Thyroid gland (tissue), 4 donors: ENCODE data around the gene COL9A1. TPM values are rescaled to one million over a fixed set of nuclear protein-coding genes. Genes with fewer than 3 reads are reported as not detected.

Experiments used
- DNase-seq, 2 donors: peaks; one replicate each; pipeline ENCODE4 v3.0.0-alpha.2; 2019
- H3K27ac ChIP-seq, 3 donors: fragments of 200-600 bp; sonication (generic); 1 replicate in 2 of 3; 2 replicates in 1 of 3; pipeline ENCODE4 v1.5.1; 2016 to 2019; ENCODE audit warnings: mild to moderate bottlenecking in 1 of 3, moderate library complexity in 1 of 3
- H3K27me3 ChIP-seq: fragments of 200-600 bp; sonication (generic); one replicate; pipeline ENCODE4 v1.5.1; 2019
- H3K36me3 ChIP-seq, 2 donors: fragments of 200-600 bp; sonication (generic); one replicate each; pipeline ENCODE4 v1.5.1; 2016 to 2019
- H3K4me1 ChIP-seq, 2 donors: fragments of 200-600 bp; sonication (generic); one replicate each; pipeline ENCODE4 v1.5.1; 2017 to 2019
- H3K4me3 ChIP-seq, 3 donors: fragments of 200-600 bp; sonication (generic); replicated peaks in 1 of 3; 1 replicate in 2 of 3; 2 replicates in 1 of 3; pipeline ENCODE4 v1.5.1; 2016; ENCODE audit warnings: mild to moderate bottlenecking in 1 of 3
- H3K9me3 ChIP-seq: fragments of 200-600 bp; sonication (generic); one replicate; pipeline ENCODE4 v1.5.1; 2017
- CTCF ChIP-seq, 6 experiments: fragments of 200-600 bp in 3 of 6; fragments of 450-650 bp in 3 of 6; sonication (generic) in 3 of 6; IDR thresholded peaks; one replicate each; pipeline ENCODE4 v1.5.1; 2016 to 2019; ENCODE audit warnings: antibody characterized with exemption in 6 of 6, mild to moderate bottlenecking in 2 of 6, inconsistent platforms in 1 of 6, moderate library complexity in 1 of 6
- POLR2A ChIP-seq, 2 donors: fragments of 450-650 bp; IDR thresholded peaks; one replicate each; pipeline ENCODE4 v1.6.1; 2017; ENCODE audit warnings: antibody characterized with exemption in 2 of 2, mild to moderate bottlenecking in 2 of 2, moderate library complexity in 1 of 2
- WGBS, 2 donors: methylation state at CpG; one replicate each; pipeline ENCODE4 v1.1.5; 2017; 5-methylcytosine and 5-hydroxymethylcytosine counted together
- intact Hi-C: fragments of 100-400 bp; cut with DNase I; formaldehyde crosslinking; loops from one replicate; pipeline ENCODE4 v1.15.1; 2023
- total RNA-seq, 4 donors: library from RNA; depleted of rRNA; stranded (reverse); fragments of >200 nt; gene quantifications; one replicate each; pipeline ENCODE4 v1.2.3, GENCODE V29; 2016

Gene COL9A1
- total RNA-seq, 4 donors from 2014 or later, result 0.33 TPM; not detected in 2

DNA sequence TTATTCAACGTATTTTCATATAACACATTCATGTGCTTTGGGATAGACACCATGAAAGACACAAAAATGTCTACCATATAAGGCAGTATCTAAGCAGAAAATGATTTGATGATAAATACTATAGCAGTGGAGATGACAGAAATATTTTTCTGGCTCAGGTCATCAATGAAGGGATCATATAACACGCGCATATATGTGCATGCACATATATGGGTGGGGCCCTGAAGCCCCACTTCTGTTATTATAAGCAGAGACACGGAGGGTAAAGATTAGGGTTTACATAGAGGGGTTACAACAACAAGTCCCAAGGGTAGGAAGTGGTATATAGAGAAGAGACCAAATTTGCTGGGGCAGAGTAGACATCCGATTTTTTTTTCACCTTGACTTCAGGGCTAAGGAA, 16.0 kb downstream of the COL9A1 start:
- no peak overlapping the region for H3K4me3 ChIP-seq
- H3K4me1 ChIP-seq, result peaks cover 0 to 7% of the 10 kb centered on the region in 2 donors
- H3K27me3 ChIP-seq, result peaks cover 8% of the 10 kb centered on the region
- DNase-seq, result no peak
- intact Hi-C loops, result no loop called here
- WGBS, 2 donors, result 77 to 81% methylated on average over 5 of the region's 5 CpGs
- no peaks in the 10 kb centered on the region for H3K36me3 ChIP-seq
- no peak overlapping the region for H3K27ac ChIP-seq
- TF ChIP-seq CTCF (IDR thresholded peaks at IDR 0.05) (no peak), POLR2A (IDR thresholded peaks at IDR 0.05) (no peak)
- no peaks in the 10 kb centered on the region for H3K9me3 ChIP-seq

DNA sequence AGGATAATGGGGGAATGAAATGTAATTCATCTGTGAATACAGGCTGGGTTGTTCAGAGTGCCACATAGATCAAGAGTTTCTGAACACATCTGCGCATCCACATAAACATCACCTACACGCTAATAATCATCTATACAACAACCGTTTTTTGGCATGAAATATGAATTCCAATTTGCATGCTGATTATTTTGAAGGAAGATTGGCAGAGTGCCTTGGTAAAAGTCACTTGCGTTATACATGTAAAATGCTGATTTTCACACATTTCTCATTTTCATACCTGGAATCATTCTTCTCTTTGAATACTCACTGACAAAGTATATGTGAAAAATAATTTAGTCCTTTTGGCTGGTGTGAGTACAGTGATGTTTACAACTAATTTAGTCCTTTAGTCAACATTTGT, 17.7 kb downstream of the COL9A1 start:
- intact Hi-C loops, result no loop called here
- 90 to 94% methylated on average over 4 of the region's 4 CpGs for WGBS, 2 donors
- no peak overlapping the region for H3K27ac ChIP-seq
- no peaks in the 10 kb centered on the region for H3K9me3 ChIP-seq
- H3K4me1 ChIP-seq, result peaks cover 0 to 7% of the 10 kb centered on the region in 2 donors
- no peak for DNase-seq
- no peak for TF ChIP-seq CTCF (IDR thresholded peaks at IDR 0.05)
- TF ChIP-seq POLR2A (IDR thresholded peaks at IDR 0.05), result no peak
- no peak overlapping the region for H3K4me3 ChIP-seq
- peaks cover 8% of the 10 kb centered on the region for H3K27me3 ChIP-seq
- H3K36me3 ChIP-seq, result no peaks in the 10 kb centered on the region

GRCh38 chr6:70282919-70283461, 19.9 kb downstream of the COL9A1 start:
- Histone ChIP-seq H3K4me3 (no peak overlapping the region), H3K27me3 (peaks cover 8% of the 10 kb centered on the region), H3K9me3 (no peaks in the 10 kb centered on the region), H3K27ac (no peak overlapping the region), H3K4me1 (peaks cover 0 to 7% of the 10 kb centered on the region in 2 donors), H3K36me3 (no peaks in the 10 kb centered on the region)
- DNase-seq, result no peak
- intact Hi-C loops, result no loop called here
- 3 to 5% methylated on average over 20 to 31 of the region's 31 CpGs for WGBS, 2 donors
- TF ChIP-seq CTCF (IDR thresholded peaks at IDR 0.05) (no peak), POLR2A (IDR thresholded peaks at IDR 0.05) (no peak)

GRCh38 chr6:70282312-70282918, 20.5 kb downstream of the COL9A1 start:
- Histone ChIP-seq H3K9me3 (no peaks in the 10 kb centered on the region), H3K27me3 (peaks cover 8% of the 10 kb centered on the region), H3K4me3 (no peak overlapping the region), H3K4me1 (peaks cover 0 to 7% of the 10 kb centered on the region in 2 donors), H3K27ac (no peak overlapping the region), H3K36me3 (no peaks in the 10 kb centered on the region)
- intact Hi-C loops, result no loop called here
- DNase-seq, result no peak
- WGBS, 2 donors, result 1 to 4% methylated on average over 25 to 36 of the region's 39 CpGs
- TF ChIP-seq CTCF (IDR thresholded peaks at IDR 0.05) (no peak), POLR2A (IDR thresholded peaks at IDR 0.05) (no peak)

- WGBS, 2 donors, result 42 to 53% methylated on average over 8 of the region's 8 CpGs
- intact Hi-C loops, result no loop called here
- no peaks in the 10 kb centered on the region for H3K36me3 ChIP-seq
- peaks cover 0 to 7% of the 10 kb centered on the region in 2 donors for H3K4me1 ChIP-seq
- H3K27ac ChIP-seq, result no peak overlapping the region
- no peak for DNase-seq
- peaks cover 8% of the 10 kb centered on the region for H3K27me3 ChIP-seq
- TF ChIP-seq CTCF (IDR thresholded peaks at IDR 0.05) (no peak), POLR2A (IDR thresholded peaks at IDR 0.05) (no peak)
- H3K9me3 ChIP-seq, result no peaks in the 10 kb centered on the region
- H3K4me3 ChIP-seq, result no peak overlapping the region
Measured at GRCh38 chr6:70281923-70282311, 21.0 kb downstream of the COL9A1 start.
